Stimulated activated CD8-positive, alpha-beta memory T cell treated with anti-CD3 and anti-CD28 coated beads, Interleukin-15, amount 100 ng/mL, for 4 hours (primary cell): ENCODE measurements around the gene GPC6.

ENCODE experiments used
- DNase-seq, 2 donors: peaks; one replicate each; pipeline ENCODE4 v3.0.0-alpha.2; 2020; ENCODE audit warnings: low read depth in 2 of 2

The GPC6 gene

DNA sequence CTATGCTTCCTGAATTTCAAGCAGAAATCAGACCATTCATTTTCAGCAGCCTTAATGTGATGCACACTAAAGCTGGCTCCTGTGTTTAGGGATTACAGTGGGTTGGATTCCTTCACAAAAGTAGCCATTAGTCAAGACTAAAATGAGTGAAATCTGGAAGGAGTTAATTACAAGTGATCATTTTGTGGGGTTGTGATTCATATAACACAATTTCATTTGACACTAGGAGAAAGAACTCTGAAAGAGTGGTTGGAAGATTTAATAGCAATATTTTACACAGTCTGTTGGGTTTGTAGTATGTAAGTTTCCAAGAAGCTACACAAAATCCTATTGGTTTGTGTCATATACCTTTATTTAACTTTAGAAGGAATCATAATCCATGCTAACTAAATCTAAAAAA, 1015.9 kb downstream of the GPC6 start:
- DNase-seq: no peak

- no peak for DNase-seq
Measured at GRCh38 chr13:94243551-94243950, 1016.9 kb downstream of the GPC6 start.

GRCh38 chr13:94246495-94246894, 1019.9 kb downstream of the GPC6 start:
- no peak for DNase-seq

DNA sequence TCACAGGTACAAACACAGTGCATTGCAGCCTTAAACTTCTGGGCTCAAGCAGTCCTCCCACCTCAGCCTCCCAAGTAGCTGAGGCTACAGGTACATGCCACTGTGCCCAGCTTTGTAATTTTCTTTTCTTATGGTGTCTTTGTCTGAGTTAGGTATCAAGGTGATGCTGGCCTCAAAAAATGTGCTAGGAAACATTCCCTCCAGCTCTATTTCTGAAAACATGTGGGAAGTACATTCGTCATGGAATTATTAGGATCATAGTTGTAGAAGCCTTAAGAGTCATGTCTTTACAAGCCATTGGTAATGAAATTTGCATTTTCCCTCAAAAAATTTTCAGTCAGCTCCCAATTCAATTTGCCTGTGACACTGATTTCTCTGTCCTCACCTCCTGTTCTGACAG, 1021.3 kb downstream of the GPC6 start:
- DNase-seq: no peak

- DNase-seq: no peak
Measured at GRCh38 chr13:94248454-94249228, 1022.0 kb downstream of the GPC6 start.

- no peak for DNase-seq
Measured at GRCh38 chr13:94249512-94249911, 1022.9 kb downstream of the GPC6 start.

DNA sequence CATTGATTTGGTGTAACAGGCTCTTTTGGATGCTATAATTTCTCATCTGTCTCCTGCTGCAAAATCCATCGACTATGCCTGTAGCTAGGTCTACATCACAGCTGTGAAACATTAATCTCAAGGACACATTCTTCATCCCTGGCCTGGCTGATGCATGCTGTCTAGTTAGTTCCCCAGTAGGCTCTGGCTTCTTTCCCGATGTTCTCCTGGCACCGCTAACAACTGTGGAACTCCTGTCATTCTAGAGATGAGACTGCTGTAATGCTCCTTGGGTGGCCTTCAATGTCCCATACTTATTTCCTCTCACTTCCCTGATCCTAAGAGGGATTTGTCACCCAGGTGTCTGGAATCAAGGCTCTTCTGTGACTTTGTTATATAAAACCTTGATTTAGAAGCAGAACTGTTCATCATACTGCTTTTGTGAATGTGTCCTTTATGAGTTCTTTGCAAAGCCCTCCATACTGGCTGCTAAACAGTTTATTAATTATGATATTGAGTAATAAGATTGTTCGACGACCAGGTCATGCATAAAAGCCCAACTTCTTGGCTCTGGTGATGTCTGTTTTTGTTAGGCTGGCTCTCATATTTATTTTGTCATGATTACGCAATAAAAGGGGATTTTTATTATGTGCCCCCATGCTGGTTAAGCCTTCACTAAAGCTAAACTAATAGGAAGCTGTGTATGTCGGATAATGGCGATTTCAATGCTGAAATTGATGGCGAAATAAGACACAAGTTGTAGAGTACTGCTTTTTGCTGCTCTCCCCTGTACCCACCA, 1025.4 kb downstream of the GPC6 start:
- no peak for DNase-seq

- no peak for DNase-seq
Measured at GRCh38 chr13:94254737-94255136, 1028.1 kb downstream of the GPC6 start.

GRCh38 chr13:94256721-94257120, 1030.1 kb downstream of the GPC6 start:
- DNase-seq: no peak

GRCh38 chr13:94259984-94260383, 1033.4 kb downstream of the GPC6 start:
- no peak for DNase-seq

DNA sequence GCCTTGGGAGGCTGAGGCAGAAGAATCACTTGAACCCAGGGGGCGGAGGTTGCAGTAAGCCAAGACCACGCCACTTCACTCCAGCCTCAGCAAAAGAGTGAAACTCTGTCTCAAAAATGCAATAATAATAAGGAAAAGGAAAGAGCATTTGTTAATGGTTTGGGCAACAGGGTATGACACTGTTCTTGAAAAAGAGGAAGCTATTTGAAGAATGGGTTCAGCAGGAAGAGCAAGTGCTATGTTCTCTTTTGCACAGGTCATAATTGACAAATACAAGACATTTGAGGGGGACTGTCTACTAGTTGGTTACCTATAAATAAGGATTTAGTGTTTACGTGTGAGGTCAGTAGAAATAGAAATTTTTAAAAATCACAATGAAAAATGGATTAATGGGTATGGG, 1034.6 kb downstream of the GPC6 start:
- no peak for DNase-seq

DNA sequence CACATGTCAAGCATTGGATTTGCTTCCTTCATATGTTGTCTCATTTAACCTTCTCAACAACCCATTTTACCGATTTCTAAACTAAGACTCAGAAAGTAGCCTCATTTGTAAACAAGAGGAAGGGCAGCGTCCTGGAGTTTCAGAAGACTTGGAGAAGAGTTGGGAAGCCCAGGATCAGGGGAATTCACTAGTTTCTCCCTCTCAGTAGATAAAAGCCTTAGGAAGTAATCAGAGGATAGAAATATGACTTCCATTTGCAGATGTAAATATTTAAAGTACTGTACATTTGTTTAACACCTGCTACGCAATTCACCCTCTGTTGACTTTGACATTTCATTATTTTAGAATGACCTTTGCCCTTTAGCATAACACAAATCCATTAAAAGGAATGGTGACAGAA, 1036.4 kb downstream of the GPC6 start:
- DNase-seq: no peak

- DNase-seq: no peak
Measured at GRCh38 chr13:94267581-94268366, 1041.2 kb downstream of the GPC6 start.

DNA sequence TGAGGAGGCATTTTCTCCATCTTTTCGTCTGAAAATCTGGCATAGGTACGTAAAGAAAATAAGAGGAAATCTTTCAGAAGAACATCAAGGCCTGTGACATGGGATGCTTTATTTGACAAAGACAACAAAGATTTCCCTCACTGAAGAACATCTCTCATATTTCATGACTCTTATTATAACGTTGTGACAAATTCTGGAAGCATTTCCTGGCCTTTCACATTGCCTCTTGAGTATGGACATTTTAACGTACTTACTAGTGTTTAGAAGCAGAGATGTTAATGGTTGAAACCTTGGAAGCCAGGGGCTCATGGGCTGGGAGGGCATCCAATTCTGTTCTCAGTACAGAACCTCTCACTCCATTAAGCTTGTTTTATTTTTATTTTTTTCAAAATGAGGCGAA, 1042.1 kb downstream of the GPC6 start:
- no peak for DNase-seq

- DNase-seq: no peak
Measured at GRCh38 chr13:94269557-94269956, 1043.0 kb downstream of the GPC6 start.

DNA sequence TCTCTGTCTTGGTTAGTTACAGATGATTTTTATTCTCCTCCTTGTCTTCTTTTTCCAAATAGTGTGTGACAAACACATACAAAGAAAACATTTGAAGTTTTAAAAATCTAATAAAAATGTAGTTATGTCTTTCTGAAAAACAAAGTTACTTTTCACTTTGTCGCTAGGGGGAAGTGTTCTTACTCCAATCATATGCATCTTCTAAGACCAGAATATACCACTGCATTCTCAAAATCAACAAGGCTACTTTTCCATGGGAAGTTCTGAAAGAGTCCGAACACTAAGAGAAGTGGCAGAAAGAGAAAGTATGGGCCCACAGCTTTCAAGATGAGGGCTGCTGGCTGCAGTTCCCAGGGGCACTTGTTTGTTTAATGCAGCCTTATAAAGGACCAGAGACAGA, 1043.9 kb downstream of the GPC6 start:
- no peak for DNase-seq

DNA sequence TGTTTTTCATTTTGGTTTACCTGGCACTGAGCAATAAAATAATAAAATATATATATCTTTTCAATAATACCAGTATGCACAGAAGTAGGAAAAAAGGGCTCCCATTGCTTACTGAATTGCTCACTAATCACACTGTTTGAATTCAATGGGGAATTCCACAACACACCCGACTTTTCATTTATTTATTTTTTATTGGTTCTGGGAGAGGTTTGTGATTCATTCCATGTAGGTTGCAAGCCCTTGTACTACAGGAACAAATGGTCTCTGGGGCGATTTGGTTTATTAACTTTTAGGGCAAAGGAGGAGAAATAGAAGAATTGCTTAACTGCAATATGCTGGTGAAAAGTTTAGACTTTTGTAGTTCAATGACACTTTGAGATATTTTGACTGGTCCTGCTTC, 1045.4 kb downstream of the GPC6 start:
- DNase-seq: no peak

- DNase-seq: no peak
Measured at GRCh38 chr13:94280349-94280748, 1053.7 kb downstream of the GPC6 start.

DNA sequence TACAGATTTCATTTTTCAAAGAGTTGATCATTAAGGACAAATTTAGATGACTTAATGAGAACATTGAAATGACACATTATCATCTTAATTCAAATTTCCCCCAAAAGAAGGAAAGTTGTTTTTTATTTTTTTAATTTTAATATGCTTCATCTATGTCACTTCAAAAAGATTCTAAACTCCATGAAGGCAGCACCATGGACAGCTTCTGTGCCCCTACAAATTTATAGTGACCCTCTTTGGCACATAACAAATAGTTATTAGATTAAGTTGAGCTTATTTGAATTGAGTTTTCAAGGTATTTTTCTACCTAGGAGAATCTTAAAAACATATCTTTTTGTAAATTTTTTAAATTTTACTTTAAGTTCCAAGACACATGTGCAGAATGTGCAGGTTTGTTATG, 1054.2 kb downstream of the GPC6 start:
- no peak for DNase-seq

DNA sequence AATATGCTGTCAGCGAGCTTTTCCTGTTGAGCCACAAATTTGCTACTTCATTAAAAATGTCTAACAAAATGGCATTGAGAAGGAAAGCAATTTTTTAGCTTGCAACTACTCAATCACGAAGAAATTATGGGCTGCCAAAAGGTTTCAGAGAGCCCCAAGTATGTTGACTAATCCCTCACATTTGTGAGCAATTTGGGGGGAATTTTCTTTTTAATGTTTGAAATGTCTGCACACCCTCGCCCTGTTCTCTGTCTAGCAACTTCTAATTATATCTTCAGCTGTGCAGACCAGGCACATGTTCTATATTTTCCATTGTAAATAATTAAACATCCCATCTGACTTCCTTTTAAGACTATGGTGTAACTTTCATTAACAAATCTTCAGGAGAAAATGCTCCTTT, 1060.0 kb downstream of the GPC6 start:
- DNase-seq: no peak

GRCh38 chr13:94291631-94292322, 1065.2 kb downstream of the GPC6 start:
- no peak for DNase-seq

GRCh38 chr13:94292323-94292640, 1065.7 kb downstream of the GPC6 start:
- no peak for DNase-seq
